NCI-H2081 treated with DMSO at 0.1 percent for 48 hours (cell line): ENCODE results near the gene USP26.
"Not testable (repeated sequence)": the region's sequence is repeated elsewhere in the genome, so short reads cannot be mapped to it uniquely, and the experiment has no call there.

Experiments
- DNase-seq: peaks from one replicate; lab custom pipeline; 2025; lab: John Stamatoyannopoulos, UW

USP26 gene, protein sequence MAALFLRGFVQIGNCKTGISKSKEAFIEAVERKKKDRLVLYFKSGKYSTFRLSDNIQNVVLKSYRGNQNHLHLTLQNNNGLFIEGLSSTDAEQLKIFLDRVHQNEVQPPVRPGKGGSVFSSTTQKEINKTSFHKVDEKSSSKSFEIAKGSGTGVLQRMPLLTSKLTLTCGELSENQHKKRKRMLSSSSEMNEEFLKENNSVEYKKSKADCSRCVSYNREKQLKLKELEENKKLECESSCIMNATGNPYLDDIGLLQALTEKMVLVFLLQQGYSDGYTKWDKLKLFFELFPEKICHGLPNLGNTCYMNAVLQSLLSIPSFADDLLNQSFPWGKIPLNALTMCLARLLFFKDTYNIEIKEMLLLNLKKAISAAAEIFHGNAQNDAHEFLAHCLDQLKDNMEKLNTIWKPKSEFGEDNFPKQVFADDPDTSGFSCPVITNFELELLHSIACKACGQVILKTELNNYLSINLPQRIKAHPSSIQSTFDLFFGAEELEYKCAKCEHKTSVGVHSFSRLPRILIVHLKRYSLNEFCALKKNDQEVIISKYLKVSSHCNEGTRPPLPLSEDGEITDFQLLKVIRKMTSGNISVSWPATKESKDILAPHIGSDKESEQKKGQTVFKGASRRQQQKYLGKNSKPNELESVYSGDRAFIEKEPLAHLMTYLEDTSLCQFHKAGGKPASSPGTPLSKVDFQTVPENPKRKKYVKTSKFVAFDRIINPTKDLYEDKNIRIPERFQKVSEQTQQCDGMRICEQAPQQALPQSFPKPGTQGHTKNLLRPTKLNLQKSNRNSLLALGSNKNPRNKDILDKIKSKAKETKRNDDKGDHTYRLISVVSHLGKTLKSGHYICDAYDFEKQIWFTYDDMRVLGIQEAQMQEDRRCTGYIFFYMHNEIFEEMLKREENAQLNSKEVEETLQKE

DNA sequence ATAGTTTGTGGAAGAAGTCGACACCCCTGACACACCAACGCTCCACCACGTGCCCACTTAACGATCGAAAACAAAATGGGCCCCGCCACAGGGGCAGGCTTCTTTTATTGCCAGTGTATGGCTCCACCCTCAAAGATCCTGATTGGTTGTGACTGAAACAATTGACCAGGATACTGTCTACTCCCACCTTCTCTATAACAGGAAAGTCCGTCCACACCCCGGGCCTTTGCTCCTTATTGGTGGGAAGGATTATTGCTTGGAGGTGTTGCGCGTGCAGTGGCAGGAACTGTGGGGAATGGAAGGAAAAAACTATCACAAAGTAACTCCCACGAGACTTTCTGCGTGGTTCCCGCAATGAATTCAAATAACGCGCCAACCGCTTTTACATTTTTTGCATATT is at the start of gene USP26:
Gene USP26 (minus strand): TSS at position 79 of the 400 bp plus-strand sequence. CDS start 68,889 bp downstream, outside the sequence.
- DNase-seq = no peak

DNA sequence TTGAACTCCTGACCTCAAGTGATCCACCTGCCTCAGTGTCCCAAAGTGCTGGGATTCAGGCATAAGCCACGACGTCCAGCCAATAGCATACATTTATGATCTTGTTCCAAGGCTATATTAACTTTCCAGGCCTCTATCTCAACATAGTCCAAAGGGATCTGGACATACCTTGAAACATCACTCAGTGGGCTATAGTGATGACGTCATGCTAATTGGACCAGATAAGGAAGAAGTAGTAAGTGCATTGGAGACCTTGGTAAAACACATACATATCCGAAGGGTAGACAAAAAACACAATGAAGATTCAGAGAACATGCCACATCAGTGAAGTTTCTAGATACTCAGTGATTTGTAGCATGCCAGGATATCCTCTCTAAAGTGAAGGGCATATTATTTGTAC is 37.4 kb upstream of the USP26 start:
- no peak for DNase-seq

DNA sequence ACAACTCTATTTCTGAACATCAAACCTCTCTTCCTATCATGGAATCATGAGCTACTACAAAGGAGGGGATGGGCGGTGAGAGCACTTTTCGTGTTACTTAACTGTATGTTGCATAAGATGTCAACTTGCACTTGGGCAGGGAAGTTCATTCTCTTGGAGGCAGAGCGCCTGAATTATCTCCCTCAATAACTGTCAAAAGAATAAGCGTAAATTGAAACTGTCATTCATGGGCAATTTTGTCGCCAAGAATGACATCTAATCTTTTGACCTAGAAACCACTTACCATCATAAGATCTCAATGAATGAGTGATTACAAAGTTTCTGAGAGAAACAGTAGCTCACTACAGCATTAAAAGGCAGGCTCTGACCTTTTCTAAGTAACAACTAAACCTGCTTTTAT is 23.5 kb upstream of the USP26 start:
- no peak for DNase-seq

DNA sequence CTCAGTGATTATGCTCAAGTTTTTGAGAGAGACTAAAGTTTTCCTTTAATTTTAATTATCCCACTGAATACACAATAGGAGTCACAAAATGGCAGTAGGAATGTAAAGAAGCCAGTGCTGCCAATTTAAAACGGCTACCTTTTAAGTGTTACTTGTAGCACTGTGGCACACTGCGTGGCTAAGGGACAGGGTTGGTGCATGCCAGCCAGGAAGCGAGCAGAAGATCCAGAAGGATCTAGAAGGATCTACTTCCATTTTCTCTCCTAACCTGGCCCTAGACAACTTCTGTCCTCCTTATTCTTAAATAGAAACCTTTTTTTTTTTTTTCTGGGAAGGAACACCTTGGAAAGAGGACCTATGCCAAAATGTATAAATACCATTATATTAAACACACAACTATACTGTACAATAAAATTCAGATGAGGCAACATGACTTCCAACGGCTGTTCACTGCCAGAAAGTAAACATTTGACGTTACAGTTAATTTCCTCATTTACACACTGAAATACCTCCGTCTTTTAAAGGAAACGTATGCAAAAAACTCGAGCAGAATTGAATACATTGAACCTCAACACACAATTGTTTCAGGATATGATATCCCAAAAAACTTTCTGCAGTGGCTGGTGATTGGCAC is 2.7 kb downstream of the USP26 start:
- no peak for DNase-seq

DNA sequence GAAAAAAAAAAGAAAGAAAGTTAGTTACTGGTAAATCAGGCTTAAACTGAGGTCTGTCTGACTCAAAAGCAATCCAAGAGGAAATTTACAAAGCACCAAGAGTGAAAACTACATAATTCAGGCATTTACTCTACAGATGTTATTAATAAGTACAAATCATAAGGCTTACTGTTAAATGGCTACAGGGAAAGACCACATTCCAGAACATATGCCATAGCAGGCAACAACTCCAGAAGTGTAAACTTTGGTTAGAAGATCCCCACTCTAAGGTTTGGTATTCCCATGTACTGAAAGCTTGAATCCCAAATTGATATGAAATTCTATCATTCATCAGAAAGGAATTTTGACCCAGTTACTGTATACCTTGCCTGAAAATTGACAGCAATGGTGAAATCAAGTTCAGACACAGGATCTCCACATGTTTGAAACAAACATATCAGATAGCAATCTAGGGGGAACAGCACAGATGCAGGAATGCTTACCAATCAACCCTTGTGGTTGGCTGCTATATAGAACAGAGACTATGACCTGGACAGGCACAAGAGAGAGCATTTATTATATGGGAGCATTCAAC is 6.6 kb downstream of the USP26 start:
- DNase-seq = no peak

DNA sequence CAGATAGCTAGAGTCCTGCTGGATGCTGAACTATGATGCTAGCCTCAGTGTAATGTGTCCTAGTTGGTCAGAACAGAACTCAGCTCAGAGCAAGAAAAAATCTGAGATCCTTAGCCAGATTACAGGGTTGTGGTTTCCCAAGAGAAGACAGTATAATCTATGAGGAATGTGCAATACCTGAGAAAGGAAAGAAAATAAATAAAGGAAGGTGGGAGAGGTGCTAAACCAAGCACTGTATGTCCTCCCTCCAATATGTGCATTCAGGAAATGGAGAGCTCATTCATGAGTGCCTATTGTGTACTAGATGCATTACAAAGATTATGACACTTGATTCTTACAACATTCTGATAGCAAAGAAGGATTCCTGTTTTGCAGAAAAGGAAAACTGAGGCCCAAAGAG is 7.5 kb downstream of the USP26 start:
- DNase-seq = no peak

DNA sequence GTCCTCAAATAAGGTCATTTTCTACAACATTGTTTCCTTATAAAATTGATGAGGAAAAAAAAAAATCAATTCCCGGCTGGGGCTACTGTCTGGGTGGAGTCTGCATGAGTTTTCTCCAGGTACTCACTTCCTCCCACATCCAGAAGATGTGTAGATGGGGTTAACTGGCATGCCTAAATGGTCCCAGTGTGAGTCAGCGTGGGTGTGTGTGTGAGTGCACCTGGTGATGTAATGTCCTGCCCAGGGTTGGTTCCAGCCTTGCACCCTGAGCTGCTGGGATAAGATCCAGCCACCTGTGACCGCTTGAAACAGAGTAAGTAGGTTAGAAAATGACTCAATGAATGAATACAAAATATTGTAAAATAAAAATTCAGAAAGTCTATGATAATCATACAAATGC is 11.1 kb downstream of the USP26 start:
- no peak for DNase-seq

DNA sequence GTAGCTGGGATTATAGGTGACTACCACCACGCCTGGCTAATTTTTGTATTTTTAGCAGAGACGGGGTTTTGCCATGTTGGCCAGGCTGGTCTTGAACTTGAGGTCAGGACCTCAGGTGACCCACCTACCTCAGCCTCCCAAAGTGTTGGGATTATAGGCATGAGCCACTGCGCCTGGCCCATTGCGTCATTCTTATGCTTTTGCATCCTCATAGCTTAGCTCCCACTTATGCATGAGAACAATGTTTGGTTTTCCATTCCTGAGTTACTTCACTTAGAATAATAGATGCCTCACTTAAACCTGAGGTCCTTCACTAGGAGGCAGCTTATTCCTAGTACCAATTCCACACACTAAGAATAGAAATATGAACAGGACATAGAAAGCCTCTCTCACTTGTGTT is 11.9 kb downstream of the USP26 start:
- DNase-seq = not testable (repeated sequence)

DNA sequence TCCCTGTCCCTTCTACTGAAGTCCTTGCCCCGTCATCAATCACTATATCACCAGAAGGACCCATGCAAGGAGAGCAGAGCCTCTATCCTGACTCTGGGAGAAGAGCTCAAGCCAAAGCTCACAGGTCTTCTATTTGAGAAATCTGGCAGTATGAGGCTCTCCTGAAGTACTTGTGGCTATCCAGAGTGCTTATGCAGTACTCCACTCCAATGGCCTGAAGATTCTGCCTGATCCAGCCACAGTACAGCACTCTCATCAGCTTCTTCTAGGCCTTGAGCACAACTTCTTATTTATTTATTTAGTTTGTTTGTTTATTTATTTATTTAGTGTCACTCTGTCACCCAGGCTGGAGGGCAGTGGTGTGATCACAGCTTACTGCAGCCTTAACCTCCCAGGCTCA is 13.0 kb downstream of the USP26 start:
- DNase-seq = no peak

DNA sequence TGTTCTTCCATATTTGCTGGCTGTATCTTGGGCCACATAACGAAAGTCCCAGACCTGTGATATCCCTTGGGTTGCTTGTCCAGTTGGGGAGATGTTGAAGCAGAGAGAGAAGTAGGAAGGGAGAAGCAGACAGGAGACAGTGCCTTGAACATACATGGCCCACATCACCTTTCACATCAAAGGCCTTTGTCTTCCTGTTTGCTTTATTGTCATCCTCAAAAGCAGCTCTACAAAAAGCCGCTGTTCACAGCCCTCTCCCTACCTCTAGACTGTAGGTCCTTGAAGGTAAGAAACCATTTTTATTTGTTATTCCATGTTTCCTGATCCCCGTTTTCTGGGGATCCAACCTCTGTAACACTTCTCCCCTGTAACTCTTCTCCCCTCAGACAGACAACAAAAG is 14.9 kb downstream of the USP26 start:
- no peak for DNase-seq

DNA sequence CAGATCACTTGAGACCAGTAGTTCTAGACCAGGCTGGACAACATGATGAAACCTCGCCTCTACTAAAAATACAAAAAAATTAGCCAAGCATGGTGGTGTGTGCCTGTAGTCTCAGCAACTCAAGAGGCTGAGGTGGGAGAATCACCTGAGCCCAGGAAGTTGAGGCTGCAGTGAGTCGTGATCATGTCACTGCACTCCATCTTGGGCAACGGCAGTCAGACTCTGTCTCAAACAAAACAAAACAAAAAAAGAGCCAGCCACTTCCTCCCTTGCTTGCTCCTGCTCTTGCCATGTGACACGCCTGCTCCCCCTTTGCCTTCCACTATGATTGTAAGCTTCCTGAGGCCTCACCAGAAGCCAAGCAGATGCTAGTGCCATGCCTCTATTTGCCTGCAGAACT is 19.1 kb downstream of the USP26 start:
- not testable (repeated sequence) for DNase-seq

DNA sequence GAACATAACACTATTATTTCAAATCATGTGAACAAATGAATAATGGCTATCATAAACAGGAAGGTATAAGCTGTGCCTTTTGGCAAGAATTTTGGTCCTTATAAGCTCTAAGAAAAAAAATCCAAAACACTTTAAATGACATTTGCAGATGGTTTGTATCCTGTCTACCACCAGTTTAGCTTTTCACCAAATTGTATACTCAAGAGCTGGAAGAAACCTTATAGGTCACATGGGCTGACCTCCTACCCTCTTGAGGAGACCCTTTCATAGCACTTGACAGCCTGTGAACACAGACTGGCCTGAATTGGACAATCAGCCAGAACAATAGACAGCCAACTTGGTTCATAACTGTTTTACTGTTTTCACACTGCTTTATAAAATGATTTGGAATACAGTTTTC is 24.3 kb downstream of the USP26 start:
- DNase-seq = no peak

DNA sequence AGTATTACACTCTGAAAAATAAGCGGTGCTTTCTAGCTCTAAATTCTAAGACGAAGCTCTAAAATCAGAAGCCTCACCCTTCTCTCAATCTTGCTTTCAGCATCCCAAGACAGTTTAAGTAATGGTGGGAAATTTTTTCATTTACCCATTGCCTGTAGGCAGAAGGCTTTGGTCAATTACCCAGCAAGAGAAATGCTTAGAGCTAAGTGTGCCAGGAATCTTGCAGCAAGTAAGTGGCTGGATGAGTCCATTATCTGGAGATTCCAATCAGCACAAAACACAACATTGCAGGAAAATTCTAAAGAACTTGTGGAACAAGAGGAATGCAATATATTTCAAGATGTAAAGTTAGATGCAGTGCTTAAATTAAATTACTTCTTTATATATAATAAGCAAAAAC is 28.4 kb downstream of the USP26 start:
- no peak for DNase-seq

DNA sequence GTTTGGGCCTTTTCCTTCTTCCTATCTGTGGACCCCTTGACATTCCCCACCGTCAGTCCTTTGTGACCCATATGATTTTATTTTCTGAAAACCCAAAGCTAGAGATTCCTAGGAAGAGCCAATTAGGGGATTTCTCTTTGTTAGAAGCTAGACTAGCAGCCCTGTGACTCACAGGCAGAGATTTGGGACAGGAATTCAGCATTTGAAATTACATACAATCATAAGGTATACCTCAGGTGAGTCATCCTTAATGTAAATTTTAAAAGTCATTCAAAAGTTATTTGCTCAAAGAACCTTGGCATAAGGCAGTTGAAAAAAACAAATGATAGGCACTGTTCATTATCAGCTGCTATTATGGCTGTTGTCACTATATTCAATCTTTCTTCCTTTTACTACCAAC is 40.6 kb downstream of the USP26 start:
- no peak for DNase-seq

DNA sequence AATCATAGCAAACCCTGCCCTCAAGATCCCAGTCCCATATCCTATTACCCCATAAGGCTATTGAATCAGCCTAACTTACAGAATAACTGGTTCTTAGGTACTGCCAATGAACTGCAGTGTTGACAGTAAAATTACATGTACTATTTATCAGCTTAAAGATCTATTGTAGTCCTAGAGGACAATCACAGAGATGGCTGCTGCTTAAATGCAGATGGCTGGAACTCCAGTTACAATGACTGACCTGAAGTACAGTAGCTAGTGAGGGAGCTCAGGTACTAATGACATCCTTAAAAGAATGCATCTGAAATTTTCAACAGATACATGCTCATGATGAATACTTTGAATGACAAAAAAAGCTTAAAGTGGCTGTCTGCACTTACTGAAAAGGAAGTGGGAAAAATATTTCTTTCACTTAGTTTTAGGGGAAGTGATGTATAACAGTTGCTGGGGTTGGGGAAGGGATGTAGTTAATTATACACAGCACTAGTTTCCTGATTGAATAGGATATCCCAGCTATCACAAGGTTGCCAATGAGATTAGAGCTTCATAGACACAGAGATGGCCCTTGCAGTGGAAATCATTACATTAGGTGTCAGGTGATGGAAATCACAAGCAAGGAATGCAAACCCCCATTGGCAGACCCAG is 42.0 kb downstream of the USP26 start:
- no peak for DNase-seq

DNA sequence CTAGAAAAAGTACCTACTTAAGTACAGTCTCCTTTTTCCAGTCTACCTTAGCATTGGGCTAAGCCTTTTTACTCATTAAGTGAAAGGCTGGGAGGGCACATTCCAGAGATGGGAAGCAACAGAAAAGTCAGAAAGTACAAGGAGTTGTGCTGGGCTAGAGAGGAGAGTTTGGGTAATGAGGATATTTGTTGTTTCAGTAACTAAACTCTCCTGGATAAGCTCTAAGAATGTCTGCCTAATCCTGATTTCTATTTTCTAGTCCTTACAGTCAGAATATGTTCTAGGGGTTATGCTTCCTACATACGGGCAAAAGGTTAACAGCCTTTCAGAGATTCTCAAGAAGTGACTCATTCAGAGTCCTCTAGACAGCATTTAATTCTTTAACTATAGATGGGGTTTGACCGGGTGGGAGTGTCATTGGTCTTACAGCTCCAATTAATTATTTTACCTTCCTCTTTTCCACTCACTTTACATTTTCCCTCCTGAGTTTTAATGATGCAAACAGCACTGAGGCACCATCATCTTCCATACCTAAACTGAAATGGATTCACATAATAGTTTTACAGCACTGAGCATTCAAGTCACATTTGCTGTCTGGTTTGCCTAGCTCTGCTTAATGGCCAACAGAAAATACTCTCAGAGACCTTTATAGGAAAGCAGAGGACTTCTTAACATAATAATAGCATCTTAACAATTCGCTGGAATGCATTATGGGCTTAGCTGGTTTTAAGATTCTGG is 42.9 kb downstream of the USP26 start:
- no peak for DNase-seq

DNA sequence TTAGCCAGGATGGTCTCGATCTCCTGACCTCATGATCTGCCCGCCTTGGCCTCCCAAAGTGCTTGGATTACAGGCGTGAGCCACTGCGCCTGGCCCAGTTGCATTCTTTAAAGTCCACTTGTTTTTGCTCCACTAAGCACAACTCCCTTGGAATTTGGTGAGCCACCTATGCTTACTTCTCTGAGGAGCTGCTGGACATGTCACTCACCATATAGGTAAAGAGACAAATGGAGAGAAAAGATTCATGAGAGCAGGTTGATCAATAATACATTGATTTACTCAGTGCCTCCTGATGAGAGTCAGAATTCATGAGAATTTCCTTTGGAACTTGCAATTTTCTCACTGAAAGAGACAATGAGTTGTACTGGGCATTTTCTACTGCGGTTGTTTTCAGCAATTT is 48.2 kb downstream of the USP26 start:
- DNase-seq = no peak

DNA sequence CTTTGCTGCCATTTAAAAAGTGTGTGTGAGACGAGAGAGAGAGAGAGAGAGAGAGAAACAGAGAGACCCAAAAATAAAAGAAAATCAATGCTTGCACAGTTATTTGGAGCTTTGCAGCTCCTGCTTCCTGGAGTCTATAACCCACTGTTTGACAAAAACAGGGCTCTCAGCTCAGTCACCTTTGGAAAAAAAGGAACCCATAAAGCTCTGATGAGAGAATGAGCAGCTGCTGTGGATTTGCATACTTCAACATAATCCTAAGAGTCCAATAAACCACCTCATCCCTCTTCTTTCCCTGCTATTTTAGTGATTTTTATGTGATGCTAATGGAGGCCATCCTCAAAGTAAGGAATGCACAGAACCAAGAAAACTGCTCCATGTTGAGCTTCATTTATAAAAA is 50.3 kb downstream of the USP26 start:
- DNase-seq = no peak

DNA sequence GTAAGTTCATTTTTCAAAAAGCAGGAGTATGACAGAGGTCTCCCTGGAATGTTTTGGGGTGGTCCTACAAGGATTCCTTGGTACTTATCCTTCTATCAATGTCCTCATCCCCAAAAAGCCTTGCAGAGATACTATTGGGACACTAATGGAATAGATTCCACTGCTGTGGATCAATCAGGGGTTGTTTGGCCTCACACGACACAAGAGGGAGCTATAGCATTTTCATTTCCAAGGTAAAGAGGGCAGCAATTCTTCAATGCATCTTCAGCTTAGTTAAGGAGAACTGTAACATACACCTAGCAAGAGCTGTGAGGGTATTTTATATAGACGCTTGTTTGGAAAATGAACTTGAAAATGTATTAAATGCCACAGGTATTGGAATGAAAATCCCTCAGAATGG is 50.9 kb downstream of the USP26 start:
- DNase-seq = no peak

DNA sequence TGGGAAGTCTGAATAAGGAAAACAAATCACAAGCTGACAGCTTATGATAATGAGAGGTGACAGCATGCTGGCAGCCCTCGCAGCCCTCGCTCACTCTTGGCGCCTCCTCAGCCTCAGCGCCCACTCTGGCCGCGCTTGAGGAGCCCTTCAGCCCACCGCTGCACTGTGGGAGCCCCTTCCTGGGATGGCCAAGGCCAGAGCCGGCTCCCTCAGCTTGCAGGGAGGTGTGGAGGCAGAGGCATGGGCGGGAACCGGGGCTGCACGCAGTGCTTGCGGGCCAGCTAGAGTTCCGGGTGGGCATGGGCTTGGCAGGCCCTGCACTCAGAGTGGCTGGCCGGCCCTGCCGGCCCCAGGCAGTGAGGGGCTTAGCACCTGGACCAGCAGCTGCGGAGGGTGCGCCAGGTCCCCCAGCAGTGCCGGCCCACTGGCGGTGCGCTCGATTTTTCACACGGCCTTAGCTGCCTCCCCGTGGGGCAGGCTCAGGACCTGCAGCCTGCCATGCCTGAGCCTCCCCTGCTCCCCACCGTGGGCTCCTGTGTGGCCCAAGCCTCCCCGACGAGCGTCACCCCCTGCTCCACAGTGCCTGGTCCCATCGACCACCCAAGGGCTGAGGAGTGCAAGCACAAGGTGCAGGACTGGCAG is 52.6 kb downstream of the USP26 start:
- DNase-seq = not testable (repeated sequence)

DNA sequence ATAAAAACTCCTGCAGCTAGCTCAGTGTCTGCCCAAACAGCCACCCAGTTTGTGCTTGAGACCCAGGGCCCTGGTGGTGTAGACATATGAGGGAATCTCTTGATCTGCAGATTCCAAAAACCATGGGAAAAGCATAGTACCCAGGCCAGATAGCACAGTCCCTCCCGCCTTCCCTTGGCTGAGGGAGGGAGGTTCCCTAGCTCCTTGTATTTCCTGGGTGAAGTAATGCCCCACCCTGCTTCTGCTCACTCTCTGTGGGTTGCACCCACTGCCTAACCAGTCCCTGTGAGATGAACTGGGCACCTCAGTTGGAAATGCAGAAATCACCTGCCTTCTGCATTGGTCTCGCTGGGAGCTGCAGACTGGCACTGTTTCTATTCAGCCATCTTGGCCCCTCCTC is 54.6 kb downstream of the USP26 start:
- DNase-seq = no peak
